HepG2 (cell line): ENCODE data around the gene PEX7. TPM values are rescaled to one million over a fixed set of nuclear protein-coding genes. Genes with fewer than 3 reads are reported as not detected.

Source experiments
- ATAC-seq: fragments of 200-7000 bp; cut with Tn5 transposase; 3 replicates; pipeline ENCODE4 v1.9.1; 2020; ENCODE audit warnings: mild to moderate bottlenecking, moderate library complexity
- BruUV-seq: library from RNA; stranded (reverse); fragments of 400-500 nt; replicated peaks from 2 replicates; lab custom pipeline; 2021; lab: Mats Ljungman, UMichigan
- CTCF ChIA-PET: fragments of 300-600 bp; formaldehyde crosslinking; extraction: SDS; loops from one replicate; lab custom pipeline; 2021; ENCODE audit warnings: low total read pairs, inconsistent platforms, low intra/inter-chr PET ratio; lab: Yijun Ruan, JAX
- POLR2A ChIA-PET: fragments of 350-600 bp; sonication (Branson Sonifier 250); formaldehyde crosslinking; loops from one replicate; lab custom pipeline; 2020; ENCODE audit warnings: antibody characterized with exemption, inconsistent platforms; lab: Yijun Ruan, JAX
- DNase-seq: peaks from one replicate; pipeline ENCODE4 v3.0.0-alpha.2; 2015; ENCODE audit warnings: low spot score
- FAIRE-seq: peaks from 3 replicates; lab custom pipeline; 2011; peaks lifted over from hg19 to GRCh38; lab: Jason Lieb, UNC
- H2AFZ ChIP-seq: one replicate; pipeline ENCODE4 v1.6.1; 2011; ENCODE audit warnings: low read length, inconsistent platforms
- H3K27ac ChIP-seq: fragments of 300-600 bp; 3 replicates; pipeline ENCODE4 v1.8.0; 2011; ENCODE audit warnings: mixed run types, mild to moderate bottlenecking, mixed read lengths, low read length, inconsistent platforms; ENCODE audit not compliant: insufficient read depth; ENCODE audit errors: extremely low read length
- H3K27me3 ChIP-seq, 2 experiments: fragments of 200-600 bp in 1 of 2; 2 replicates in 1 of 2; 3 replicates in 1 of 2; pipeline versions ENCODE4 v1.6.0 to v1.8.0; 2011; ENCODE audit warnings: low read length in 2 of 2, mild to moderate bottlenecking in 2 of 2, moderate library complexity in 2 of 2, inconsistent platforms in 1 of 2; ENCODE audit not compliant: insufficient read depth in 2 of 2, control insufficient read depth in 1 of 2
- H3K36me3 ChIP-seq, 2 experiments: fragments of 200-600 bp in 1 of 2; replicated peaks in 1 of 2; 2 replicates in 1 of 2; 3 replicates in 1 of 2; pipeline versions ENCODE4 v1.5.1 to v1.8.0; 2011; ENCODE audit warnings: low read length in 2 of 2, inconsistent platforms in 1 of 2; ENCODE audit not compliant: insufficient read depth in 2 of 2, control insufficient read depth in 1 of 2
- H3K4me1 ChIP-seq: 2 replicates; pipeline ENCODE4 v1.5.1; 2012; ENCODE audit warnings: low read length, inconsistent platforms; ENCODE audit not compliant: insufficient read depth
- H3K4me2 ChIP-seq: 2 replicates; pipeline ENCODE4 v1.6.0; 2011; ENCODE audit warnings: low read depth, low read length, inconsistent platforms
- H3K4me3 ChIP-seq, 3 experiments: fragments of 200-600 bp in 1 of 3; sonication (generic), shearing (Covaris generic) in 1 of 3; replicated peaks in 1 of 3; 2 replicates each; pipeline ENCODE4 v1.5.1; 2011 to 2016; ENCODE audit warnings: low read length in 3 of 3, inconsistent platforms in 2 of 3, low read depth in 2 of 3, mild to moderate bottlenecking in 2 of 3, control low read depth in 1 of 3, mixed read lengths in 1 of 3; ENCODE audit not compliant: insufficient read depth in 1 of 3
- H3K79me2 ChIP-seq: one replicate; pipeline ENCODE4 v1.6.1; 2011; ENCODE audit warnings: low read length, inconsistent platforms; ENCODE audit not compliant: insufficient read depth
- H3K9ac ChIP-seq: 2 replicates; pipeline ENCODE4 v1.6.0; 2011; ENCODE audit warnings: mild to moderate bottlenecking, low read depth, low read length, inconsistent platforms; ENCODE audit not compliant: insufficient read depth
- H3K9me3 ChIP-seq: 2 replicates; pipeline ENCODE4 v1.5.1; 2012; ENCODE audit warnings: mild to moderate bottlenecking, low read length
- H4K20me1 ChIP-seq: 2 replicates; pipeline ENCODE4 v1.6.0; 2011; ENCODE audit warnings: inconsistent platforms, mild to moderate bottlenecking, low read length, moderate library complexity; ENCODE audit not compliant: insufficient read depth
- ELF3 ChIP-seq: IDR thresholded peaks from 2 replicates; pipeline ENCODE4 v1.6.1; 2016; ENCODE audit warnings: missing genetic modification reagents, missing compliant biosample characterization
- ERF ChIP-seq: IDR thresholded peaks from 2 replicates; pipeline ENCODE4 v1.6.1; 2018; ENCODE audit warnings: missing biosample characterization, missing genetic modification reagents
- IKZF1 ChIP-seq: fragments of 450-650 bp; IDR thresholded peaks from 2 replicates; pipeline ENCODE4 v1.7.1; 2016
- JDP2 ChIP-seq: sonication (generic); formaldehyde crosslinking; IDR thresholded peaks from 2 replicates; pipeline ENCODE4 v1.8.1; 2022; ENCODE audit warnings: missing genetic modification reagents, borderline replicate concordance
- MAFG ChIP-seq: sonication (generic); formaldehyde crosslinking; IDR thresholded peaks from 2 replicates; pipeline ENCODE4 v1.5.1; 2020; ENCODE audit warnings: mild to moderate bottlenecking, missing genetic modification reagents
- NFE2 ChIP-seq: sonication (generic); formaldehyde crosslinking; IDR thresholded peaks from 2 replicates; pipeline ENCODE4 v1.4.0; 2020; ENCODE audit warnings: missing genetic modification reagents
- SOX13 ChIP-seq, 3 experiments: fragments of 450-650 bp in 1 of 3; sonication (generic) in 1 of 3; formaldehyde crosslinking in 1 of 3; IDR thresholded peaks in 2 of 3; conservative IDR thresholded peaks in 1 of 3; 2 replicates each; pipeline versions ENCODE4 v1.5.0 to v1.6.1; 2016 to 2020; ENCODE audit warnings: antibody characterized with exemption in 1 of 3, mild to moderate bottlenecking in 1 of 3, missing compliant biosample characterization in 1 of 3, missing genetic modification reagents in 1 of 3, moderate library complexity in 1 of 3
- TBX2 ChIP-seq: sonication (generic); formaldehyde crosslinking; IDR thresholded peaks from 2 replicates; pipeline ENCODE4 v1.5.0; 2020; ENCODE audit warnings: missing genetic modification reagents, mild to moderate bottlenecking, borderline replicate concordance
- YY1 ChIP-seq: IDR thresholded peaks from 2 replicates; pipeline ENCODE4 v1.6.1; 2011; ENCODE audit warnings: low read length, low read depth, moderate library complexity, mild to moderate bottlenecking; ENCODE audit not compliant: insufficient read depth, insufficient replicate concordance
- ZFX ChIP-seq: sonication (generic); formaldehyde crosslinking; IDR thresholded peaks from 2 replicates; pipeline ENCODE4 v1.4.0; 2020; ENCODE audit warnings: mild to moderate bottlenecking, low read depth, missing genetic modification reagents, moderate library complexity
- ZKSCAN5 ChIP-seq: sonication (generic); formaldehyde crosslinking; IDR thresholded peaks from 2 replicates; pipeline ENCODE4 v1.5.1; 2020; ENCODE audit warnings: mild to moderate bottlenecking, missing genetic modification reagents
- ZNF274 ChIP-seq: sonication (generic); formaldehyde crosslinking; IDR thresholded peaks from 2 replicates; pipeline ENCODE4 v1.5.1; 2020; ENCODE audit warnings: mild to moderate bottlenecking, missing genetic modification reagents
- ZNF317 ChIP-seq: sonication (generic); formaldehyde crosslinking; IDR thresholded peaks from 2 replicates; pipeline ENCODE4 v1.5.0; 2020; ENCODE audit warnings: mild to moderate bottlenecking, missing genetic modification reagents
- ZNF552 ChIP-seq: sonication (generic); formaldehyde crosslinking; IDR thresholded peaks from 2 replicates; pipeline ENCODE4 v1.9.0; 2022; ENCODE audit warnings: missing genetic modification reagents, mild to moderate bottlenecking, borderline replicate concordance
- ZNF747 ChIP-seq: sonication (generic); formaldehyde crosslinking; IDR thresholded peaks from 2 replicates; pipeline ENCODE4 v1.8.1; 2023; ENCODE audit warnings: missing genetic modification reagents, mild to moderate bottlenecking, borderline replicate concordance
- ZNF772 ChIP-seq: sonication (generic); formaldehyde crosslinking; IDR thresholded peaks from 2 replicates; pipeline ENCODE4 v1.5.0; 2020; ENCODE audit warnings: mild to moderate bottlenecking, missing genetic modification reagents
- WGBS: methylation state at CpG from one replicate; pipeline ENCODE4 v1.1.6; 2017; ENCODE audit warnings: low lambda C conversion rate; 5-methylcytosine and 5-hydroxymethylcytosine counted together
- in situ Hi-C: cut with HindIII; loops from 2 replicates; pipeline ENCODE4 v1.10.0; 2017; ENCODE audit warnings: low pct_unique_long_range_greater_than_20kb; ENCODE audit not compliant: extremely low pct_ligation_motif_present
- intact Hi-C: fragments of 100-400 bp; cut with micrococcal nuclease; formaldehyde crosslinking; loops from one replicate; pipeline ENCODE4 v1.10.0; 2022; ENCODE audit not compliant: unreplicated experiment
- polyA plus RNA-seq, 8 experiments: library from polyadenylated mRNA; depleted of rRNA in 3 of 8; stranded (reverse) in 7 of 8; unstranded in 1 of 8; fragments of >200 nt; fragmentation: Illumina TruSeq in 4 of 8; extraction: Trizol in 4 of 8; gene quantifications; 2 replicates each; pipeline versions ENCODE4 v1.2.1 to v1.2.3, GENCODE V29; 2011 to 2016; ENCODE audit warnings: low read depth in 4 of 8, missing spikeins in 1 of 8, mixed read lengths in 1 of 8; ENCODE audit not compliant: insufficient read depth in 1 of 8
- total RNA-seq, 5 experiments: library from RNA; depleted of rRNA; stranded (reverse); fragments of >200 nt; fragmentation: Illumina TruSeq; extraction: Trizol; gene quantifications; 2 replicates each; pipeline ENCODE4 v1.2.3, GENCODE V29; 2016; ENCODE audit warnings: low read depth in 1 of 5
- TF ChIP-seq, protein P1 (sequence below): sonication (generic); formaldehyde crosslinking; IDR thresholded peaks from 2 replicates; pipeline ENCODE4 v1.5.0; 2020; ENCODE audit warnings: missing genetic modification reagents, mild to moderate bottlenecking, borderline replicate concordance
- TF ChIP-seq, protein P2 (sequence below): IDR thresholded peaks from 2 replicates; pipeline ENCODE4 v1.6.1; 2016; ENCODE audit warnings: missing compliant biosample characterization, missing genetic modification reagents, borderline replicate concordance

The PEX7 gene
- total and polyA plus RNA-seq, 2 of the 13 experiments (the other 11 are each of a cell fraction or from before 2014, with no cell fraction given) = 0.04 to 0.53 TPM

DNA sequence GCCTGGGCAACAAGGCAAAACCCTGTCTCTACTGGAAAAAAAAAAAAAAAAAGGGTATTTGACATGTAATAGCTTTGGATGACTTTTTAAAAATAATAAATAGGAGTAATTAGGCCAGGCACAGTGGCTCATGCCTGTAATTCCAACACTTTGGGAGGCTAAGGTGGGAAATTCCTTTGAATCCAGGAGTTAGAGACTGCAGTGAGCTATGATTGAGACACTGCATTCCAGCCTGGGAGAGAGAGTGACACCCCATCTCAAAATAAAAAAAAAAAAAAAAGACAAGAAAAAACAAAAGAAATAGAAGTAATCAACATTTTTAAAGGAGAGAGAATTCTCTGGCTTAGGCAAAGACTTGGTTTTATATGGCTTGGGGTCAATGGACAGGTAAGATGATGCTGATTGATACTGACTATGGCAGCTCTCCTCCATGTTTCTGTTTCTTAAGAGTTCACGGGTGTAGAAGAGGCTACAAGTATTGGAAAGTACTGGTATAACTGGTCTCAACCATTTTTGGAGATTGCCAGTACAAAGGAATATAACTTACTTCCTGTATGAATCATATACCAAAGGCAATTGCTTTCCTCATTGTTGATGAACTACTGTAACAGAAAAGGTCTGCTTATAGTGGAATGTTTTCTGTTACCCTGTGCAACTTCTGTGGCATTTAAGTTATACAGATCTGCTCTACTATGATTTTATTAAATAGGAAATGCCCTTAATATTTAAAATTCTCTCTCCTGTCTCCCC, 40.2 kb upstream of the PEX7 start:
- no peak overlapping the region for H3K27ac ChIP-seq
- TF ChIP-seq ZFX (CRISPR knock-in tag) = no peak
- TF ChIP-seq ZNF747 (CRISPR knock-in tag) = no peak
- TF ChIP-seq IKZF1 = no peak
- no peak for TF ChIP-seq YY1
- TF ChIP-seq, protein P1, sequence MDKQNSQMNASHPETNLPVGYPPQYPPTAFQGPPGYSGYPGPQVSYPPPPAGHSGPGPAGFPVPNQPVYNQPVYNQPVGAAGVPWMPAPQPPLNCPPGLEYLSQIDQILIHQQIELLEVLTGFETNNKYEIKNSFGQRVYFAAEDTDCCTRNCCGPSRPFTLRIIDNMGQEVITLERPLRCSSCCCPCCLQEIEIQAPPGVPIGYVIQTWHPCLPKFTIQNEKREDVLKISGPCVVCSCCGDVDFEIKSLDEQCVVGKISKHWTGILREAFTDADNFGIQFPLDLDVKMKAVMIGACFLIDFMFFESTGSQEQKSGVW = no peak
- TF ChIP-seq ZNF274 (CRISPR knock-in tag) = no peak
- TF ChIP-seq ELF3 (CRISPR knock-in tag) = no peak
- TF ChIP-seq, all 625 proteins: peak for 0
- in situ Hi-C loops = no loop called here
- Histone ChIP-seq H3K4me1 (no peaks in the 10 kb centered on the region), H3K4me2 (no peak overlapping the region), H3K36me3 (no peaks in the 10 kb centered on the region), H3K9ac (no peak overlapping the region), H3K9me3 (no peaks in the 10 kb centered on the region), H2AFZ (no peak overlapping the region), H4K20me1 (no peaks in the 10 kb centered on the region), H3K4me3 (no peak overlapping the region), H3K79me2 (no peaks in the 10 kb centered on the region), H3K27me3 (peaks cover 0 to 20% of the 10 kb centered on the region in 2 experiments; a peak in 3 of 5 replicates)
- POLR2A ChIA-PET = no interaction called here
- no peak for FAIRE-seq
- intact Hi-C loops = no loop called here
- 0% methylated on average over 1 of the region's 1 CpG for WGBS
- DNase-seq = no peak
- CTCF ChIA-PET = no interaction called here
- ATAC-seq = no peak
- no TSS peak for BruUV-seq

DNA sequence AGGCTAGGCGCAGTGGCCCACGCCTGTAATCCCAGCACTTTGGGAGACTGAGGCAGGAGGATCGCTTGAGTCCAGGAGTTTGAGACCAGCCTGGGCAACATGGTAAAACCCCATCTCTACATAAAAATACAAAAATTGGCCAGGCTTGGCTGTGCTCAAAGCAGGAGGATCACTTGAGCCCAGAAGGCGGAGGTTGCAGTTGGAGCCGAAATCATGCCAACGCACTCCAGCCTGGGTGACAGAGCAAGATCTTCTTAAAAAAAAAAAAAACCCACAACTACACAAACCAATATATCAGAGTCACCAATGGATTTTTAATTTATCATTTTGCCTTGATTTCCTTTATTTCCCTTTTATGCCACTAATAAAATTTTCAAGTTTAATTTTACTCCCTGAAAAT, 39.4 kb upstream of the PEX7 start:
- intact Hi-C loops (no loop called here), in situ Hi-C loops (no loop called here)
- Histone ChIP-seq H3K4me3 (no peak overlapping the region), H2AFZ (no peak overlapping the region), H3K4me2 (no peak overlapping the region), H3K36me3 (no peaks in the 10 kb centered on the region), H3K79me2 (no peaks in the 10 kb centered on the region), H3K27ac (no peak overlapping the region), H3K4me1 (no peaks in the 10 kb centered on the region), H3K27me3 (peaks cover 0 to 20% of the 10 kb centered on the region in 2 experiments; a peak in 3 of 5 replicates), H4K20me1 (no peaks in the 10 kb centered on the region), H3K9ac (no peak overlapping the region), H3K9me3 (no peaks in the 10 kb centered on the region)
- POLR2A ChIA-PET = no interaction called here
- CTCF ChIA-PET = no interaction called here
- no peak for FAIRE-seq
- WGBS = 85% methylated on average over 6 of the region's 6 CpGs
- BruUV-seq = no TSS peak
- no peak for DNase-seq
- no peak for ATAC-seq
- TF ChIP-seq ZKSCAN5 (no peak), ZNF772 (no peak), NFE2 (no peak), MAFG (CRISPR knock-in tag) (no peak), SOX13 (IDR thresholded peaks at IDR 0.05) (no peak), SOX13 (CRISPR knock-in tag; conservative IDR thresholded peaks at IDR 0.05 in 1 of 2, IDR thresholded peaks at IDR 0.05 in 1 of 2) (no peak), ZNF552 (CRISPR knock-in tag) (no peak), TBX2 (no peak), ZNF317 (CRISPR knock-in tag) (no peak), ERF (CRISPR knock-in tag) (no peak), JDP2 (CRISPR knock-in tag) (no peak)
- TF ChIP-seq, protein P2, sequence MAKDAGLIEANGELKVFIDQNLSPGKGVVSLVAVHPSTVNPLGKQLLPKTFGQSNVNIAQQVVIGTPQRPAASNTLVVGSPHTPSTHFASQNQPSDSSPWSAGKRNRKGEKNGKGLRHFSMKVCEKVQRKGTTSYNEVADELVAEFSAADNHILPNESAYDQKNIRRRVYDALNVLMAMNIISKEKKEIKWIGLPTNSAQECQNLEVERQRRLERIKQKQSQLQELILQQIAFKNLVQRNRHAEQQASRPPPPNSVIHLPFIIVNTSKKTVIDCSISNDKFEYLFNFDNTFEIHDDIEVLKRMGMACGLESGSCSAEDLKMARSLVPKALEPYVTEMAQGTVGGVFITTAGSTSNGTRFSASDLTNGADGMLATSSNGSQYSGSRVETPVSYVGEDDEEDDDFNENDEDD (CRISPR knock-in tag) = no peak
